Measurements from ENCODE around the gene PPM1H.
"Not testable (repeated sequence)": the region's sequence is repeated elsewhere in the genome, so short reads cannot be mapped to it uniquely, and the experiment has no call there.

GRCh38 chr12:62965242-62965641 is 30.3 kb upstream of the PPM1H start:
- not testable (repeated sequence) for TF ChIP-seq EZH2 (IDR thresholded peaks at IDR 0.05); FOXP2 (optimal IDR thresholded peaks at IDR 0.05; ENCODE audit: control extremely low read depth, extremely low read length, insufficient read depth); POLR2AphosphoS5 (IDR thresholded peaks at IDR 0.05; ENCODE audit: borderline replicate concordance, low read depth, low read length)

Measured in SK-N-MC (cell line).